Measurements from ENCODE around the gene NDUFA9. TPM values are rescaled to one million over a fixed set of nuclear protein-coding genes. Genes with fewer than 3 reads are reported as not detected.

The NDUFA9 gene
- total and polyA plus RNA-seq, 8 donors, result 21.1 to 48.6 (median 36.1) TPM

GRCh38 chr12:4690760-4691159 lies 41.8 kb downstream of the NDUFA9 start:
- no peaks in the 10 kb centered on the region for H3K9me3 ChIP-seq
- FAIRE-seq, result no peak

More at GRCh38 chr12:4690760-4691159, 41.8 kb downstream of the NDUFA9 start:
- intact Hi-C loops (cut with DNase I), result no loop called here
- WGBS, 2 donors, result 94 to 97% methylated on average over 5 of the region's 5 CpGs
- no peaks in the 10 kb centered on the region for H3K27me3 ChIP-seq
- H3K27ac ChIP-seq, result no peak overlapping the region
- no peak for TF ChIP-seq CTCF (IDR thresholded peaks at IDR 0.05)
- H3K36me3 ChIP-seq, result peaks cover 0 to 12% (median 4%) of the 10 kb centered on the region in 3 donors
- no peak overlapping the region for H3K4me3 ChIP-seq
- H3K4me1 ChIP-seq, result no peaks in the 10 kb centered on the region
- DNase-seq (no peak), ATAC-seq (no peak)

Other genes starting within 250 kb of the NDUFA9 start
- not detected for gene FGF6, start 203.3 kb upstream of the NDUFA9 start, total RNA-seq
- gene FGF6, start 203.3 kb upstream of the NDUFA9 start, polyA plus RNA-seq, result not detected
- 1 to 10 TPM in 2 of 6 donors, under 1 TPM in 3, not detected in 1; 0.28 to 1.7 (median 0.93) TPM for gene RAD51AP1, start 110.2 kb upstream of the NDUFA9 start, total RNA-seq
- gene RAD51AP1, start 110.2 kb upstream of the NDUFA9 start, polyA plus RNA-seq, result under 1 TPM; 0.11 to 0.99 TPM
- gene DYRK4, start 86.9 kb upstream of the NDUFA9 start, total RNA-seq, result 10 to 100 TPM; 15.2 to 23.7 (median 18.5) TPM
- gene DYRK4, start 86.9 kb upstream of the NDUFA9 start, polyA plus RNA-seq, result 10 to 100 TPM; 38.7 to 50.2 TPM
- 1 to 10 TPM; 1.9 to 3.9 (median 2.6) TPM for gene AKAP3, start 63 bp upstream of the NDUFA9 start, total RNA-seq
- under 1 TPM; 0.87 TPM for gene AKAP3, start 63 bp upstream of the NDUFA9 start, polyA plus RNA-seq
- gene GALNT8, start 71.3 kb downstream of the NDUFA9 start, total RNA-seq, result 1 to 10 TPM in 1 of 6 donors, under 1 TPM in 5; 0.28 to 1.8 (median 0.43) TPM
- gene GALNT8, start 71.3 kb downstream of the NDUFA9 start, polyA plus RNA-seq, result 1 to 10 TPM; 1.7 to 5.7 TPM

All from pancreas (tissue), 10 donors.